ENCODE results near the gene CASK.

Gene CASK

DNA sequence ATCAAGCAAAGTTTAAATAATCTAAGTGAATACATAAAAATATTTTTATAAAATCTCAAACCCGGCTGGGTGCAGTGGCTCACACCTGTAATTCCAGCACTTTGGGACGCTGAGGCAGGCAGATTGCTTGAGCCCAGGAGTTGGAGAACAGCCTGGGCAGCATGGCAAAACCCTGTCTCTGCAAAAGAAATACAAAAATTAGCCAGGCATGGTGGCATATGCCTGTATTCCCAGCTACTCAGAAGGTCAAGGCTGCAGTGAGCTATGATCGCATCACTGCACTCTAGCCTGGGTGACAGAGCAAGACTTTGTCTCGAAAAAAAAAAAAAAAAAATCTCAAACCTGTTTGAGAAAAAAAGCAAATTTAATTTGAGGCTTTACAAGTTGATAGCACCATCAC lies 331.4 kb downstream of the CASK start:
- in situ Hi-C loops (cut with HindIII; ENCODE audit: low sequenced_read_pairs) = no loop called here
- TF ChIP-seq CTCF (IDR thresholded peaks at IDR 0.05; ENCODE audit: low read depth, low read length, missing control alignments) = no peak
- H3K4me3 ChIP-seq (ENCODE audit: low read depth, low read length) = no peak overlapping the region
- no peak for DNase-seq (ENCODE audit: low read depth)

DNA sequence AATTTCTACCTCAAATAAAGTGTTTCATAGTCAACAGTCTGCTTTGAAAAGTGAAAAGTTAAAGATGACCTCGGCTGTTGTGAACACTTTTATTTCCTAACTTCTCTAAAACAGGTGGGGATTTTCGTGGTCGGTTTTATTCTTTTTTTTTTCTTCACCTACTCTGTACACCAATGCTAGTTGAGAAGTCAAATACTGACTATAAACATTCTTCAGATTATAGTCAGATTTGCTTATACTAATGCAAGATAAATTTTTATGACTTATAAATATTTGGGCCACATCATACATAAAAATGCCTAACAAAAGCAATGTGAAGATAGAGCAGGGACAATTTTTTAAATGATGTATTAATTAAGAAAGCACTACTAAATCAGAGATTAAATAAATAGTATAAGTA lies 332.7 kb downstream of the CASK start:
- in situ Hi-C loops (cut with HindIII; ENCODE audit: low sequenced_read_pairs) = no loop called here

GRCh38 chrX:41589634-41590270 lies 333.6 kb downstream of the CASK start:
- DNase-seq (ENCODE audit: low read depth) = peak; percentile 24
- in situ Hi-C loops (cut with HindIII; ENCODE audit: low sequenced_read_pairs) = no loop called here
- H3K4me3 ChIP-seq (ENCODE audit: low read depth, low read length) = no peak overlapping the region

More for the DNA sequence above, 332.7 kb downstream of the CASK start:
- no peak for DNase-seq (ENCODE audit: low read depth)
- no peak overlapping the region for H3K4me3 ChIP-seq (ENCODE audit: low read depth, low read length)
- TF ChIP-seq CTCF (IDR thresholded peaks at IDR 0.05; ENCODE audit: low read depth, low read length, missing control alignments) = no peak

DNA sequence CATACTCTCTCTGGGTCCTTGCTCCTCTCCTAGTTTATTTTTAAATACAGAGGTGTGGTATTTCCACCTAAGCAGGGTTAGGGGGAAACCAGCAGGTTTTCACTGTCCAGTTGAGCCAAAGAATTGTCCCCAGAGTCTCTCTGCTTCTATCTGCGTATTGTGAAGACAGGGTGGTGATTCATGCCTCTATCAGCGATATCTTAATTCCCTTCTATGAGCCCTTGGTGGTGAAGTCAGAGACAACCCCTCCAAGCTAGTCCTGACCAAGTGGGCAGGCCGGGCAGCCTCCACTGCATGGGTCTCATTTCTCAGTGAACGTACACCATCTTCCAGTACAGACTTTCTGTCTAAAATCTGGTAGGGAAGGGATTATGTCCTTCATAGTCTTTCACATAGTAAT lies 335.1 kb downstream of the CASK start:
- TF ChIP-seq CTCF (IDR thresholded peaks at IDR 0.05; ENCODE audit: low read depth, low read length, missing control alignments) = no peak
- no peak overlapping the region for H3K4me3 ChIP-seq (ENCODE audit: low read depth, low read length)
- DNase-seq (ENCODE audit: low read depth) = no peak
- in situ Hi-C loops (cut with HindIII; ENCODE audit: low sequenced_read_pairs) = no loop called here

More at GRCh38 chrX:41589634-41590270, 333.6 kb downstream of the CASK start:
- TF ChIP-seq CTCF (IDR thresholded peaks at IDR 0.05; ENCODE audit: low read depth, low read length, missing control alignments) = no peak

DNA sequence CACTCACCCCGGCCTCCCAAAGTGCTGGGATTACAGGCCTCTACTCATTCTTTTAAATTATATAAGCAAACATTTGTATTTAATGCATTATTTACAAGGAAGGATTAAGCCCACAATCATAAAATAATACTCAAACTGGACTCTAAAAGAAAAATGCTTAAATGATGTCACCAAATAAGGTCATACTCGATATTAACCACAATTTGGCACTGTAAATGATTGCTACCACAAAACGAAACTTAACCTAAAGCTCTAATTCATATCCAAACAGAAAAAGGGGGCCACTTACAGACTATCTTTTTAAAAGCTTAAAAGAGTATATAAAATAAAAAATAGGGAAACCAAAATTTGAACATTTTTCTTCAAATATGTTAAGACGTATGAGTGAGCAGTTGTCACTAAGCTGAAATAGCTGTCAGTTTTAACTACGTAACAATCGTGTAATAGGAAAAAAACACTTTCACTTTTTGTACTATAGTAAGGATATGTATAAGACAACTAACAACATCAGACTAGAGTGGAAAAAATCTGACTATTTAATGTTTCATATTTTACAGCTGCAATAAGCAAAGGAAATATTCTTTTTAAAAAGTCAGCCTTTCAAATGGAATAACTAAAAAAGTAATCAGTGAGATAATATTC lies 342.8 kb downstream of the CASK start:
- in situ Hi-C loops (cut with HindIII; ENCODE audit: low sequenced_read_pairs) = no loop called here
- no peak overlapping the region for H3K4me3 ChIP-seq (ENCODE audit: low read depth, low read length)
- TF ChIP-seq CTCF (IDR thresholded peaks at IDR 0.05; ENCODE audit: low read depth, low read length, missing control alignments) = no peak
- no peak for DNase-seq (ENCODE audit: low read depth)

GRCh38 chrX:41563876-41564275 lies 359.5 kb downstream of the CASK start:
- in situ Hi-C loops (cut with HindIII; ENCODE audit: low sequenced_read_pairs) = no loop called here
- no peak for DNase-seq (ENCODE audit: low read depth)
- TF ChIP-seq CTCF (IDR thresholded peaks at IDR 0.05; ENCODE audit: low read depth, low read length, missing control alignments) = no peak
- no peak overlapping the region for H3K4me3 ChIP-seq (ENCODE audit: low read depth, low read length)

Measured in astrocyte of the cerebellum (primary cell).